ENCODE measurements around the gene CAMTA1.

DNA sequence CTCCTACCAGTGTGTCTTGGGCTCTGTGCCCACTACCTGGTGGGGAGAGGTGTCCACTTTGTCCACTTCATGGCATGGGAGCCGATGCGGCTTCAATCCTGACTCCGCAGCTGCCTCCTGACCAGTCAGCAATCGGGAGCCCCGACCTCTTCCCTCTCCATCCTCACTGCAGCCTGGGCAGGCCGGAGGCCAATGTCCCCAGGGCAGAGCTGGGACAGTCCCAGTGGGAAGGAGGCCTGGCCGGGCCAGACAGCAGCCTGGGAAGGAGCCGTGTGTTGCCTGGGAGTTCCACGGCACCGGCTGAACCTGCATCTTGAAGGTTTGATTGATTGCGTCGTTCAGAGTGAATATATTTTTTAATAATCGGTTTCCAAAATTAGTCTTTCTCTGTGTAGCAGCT is 654.9 kb downstream of the CAMTA1 start:
- TF ChIP-seq, protein P1, sequence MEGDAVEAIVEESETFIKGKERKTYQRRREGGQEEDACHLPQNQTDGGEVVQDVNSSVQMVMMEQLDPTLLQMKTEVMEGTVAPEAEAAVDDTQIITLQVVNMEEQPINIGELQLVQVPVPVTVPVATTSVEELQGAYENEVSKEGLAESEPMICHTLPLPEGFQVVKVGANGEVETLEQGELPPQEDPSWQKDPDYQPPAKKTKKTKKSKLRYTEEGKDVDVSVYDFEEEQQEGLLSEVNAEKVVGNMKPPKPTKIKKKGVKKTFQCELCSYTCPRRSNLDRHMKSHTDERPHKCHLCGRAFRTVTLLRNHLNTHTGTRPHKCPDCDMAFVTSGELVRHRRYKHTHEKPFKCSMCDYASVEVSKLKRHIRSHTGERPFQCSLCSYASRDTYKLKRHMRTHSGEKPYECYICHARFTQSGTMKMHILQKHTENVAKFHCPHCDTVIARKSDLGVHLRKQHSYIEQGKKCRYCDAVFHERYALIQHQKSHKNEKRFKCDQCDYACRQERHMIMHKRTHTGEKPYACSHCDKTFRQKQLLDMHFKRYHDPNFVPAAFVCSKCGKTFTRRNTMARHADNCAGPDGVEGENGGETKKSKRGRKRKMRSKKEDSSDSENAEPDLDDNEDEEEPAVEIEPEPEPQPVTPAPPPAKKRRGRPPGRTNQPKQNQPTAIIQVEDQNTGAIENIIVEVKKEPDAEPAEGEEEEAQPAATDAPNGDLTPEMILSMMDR (IDR thresholded peaks at IDR 0.05; ENCODE audit: poor library complexity, severe bottlenecking): no peak
- TF ChIP-seq POLR2AphosphoS5 (IDR thresholded peaks at IDR 0.05) (no peak), EP300 (conservative IDR thresholded peaks at IDR 0.05; ENCODE audit: poor library complexity, severe bottlenecking) (no peak)

Measured in neural cell (in vitro differentiated cells).